Lower leg skin (tissue), 3 donors: ENCODE data around the gene PRCC.

Source experiments
- POLR2A ChIP-seq, 2 donors: fragments of 450-650 bp; IDR thresholded peaks; one replicate each; pipeline ENCODE4 v1.6.1; 2016 to 2017; ENCODE audit warnings: antibody characterized with exemption in 2 of 2, mild to moderate bottlenecking in 1 of 2, moderate library complexity in 1 of 2
- TF ChIP-seq, protein P1 (sequence below), 3 donors: fragments of 450-650 bp; IDR thresholded peaks; one replicate each; pipeline ENCODE4 v1.5.1; 2016; ENCODE audit warnings: antibody characterized with exemption in 3 of 3, mild to moderate bottlenecking in 3 of 3, moderate library complexity in 2 of 3

DNA sequence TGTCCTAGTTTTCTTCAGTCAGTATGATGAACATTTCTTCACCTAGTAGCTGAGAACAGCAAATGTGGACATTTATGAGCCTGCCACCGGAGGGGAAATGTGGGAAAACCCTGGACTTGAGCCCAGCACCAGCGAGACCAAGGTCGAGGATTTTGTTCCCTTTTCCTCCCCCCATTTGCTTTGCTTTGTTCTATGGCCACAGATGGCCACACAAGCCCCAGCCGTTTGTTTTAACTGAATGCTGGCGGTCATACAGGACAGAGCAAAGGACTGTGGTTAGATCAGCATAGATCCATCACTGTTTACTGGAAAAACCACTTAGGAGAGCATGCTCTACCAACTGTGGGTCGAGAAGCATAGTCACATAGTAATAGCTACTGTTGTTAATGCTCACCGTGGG, 28.5 kb downstream of the PRCC start:
- TF ChIP-seq, protein P1, sequence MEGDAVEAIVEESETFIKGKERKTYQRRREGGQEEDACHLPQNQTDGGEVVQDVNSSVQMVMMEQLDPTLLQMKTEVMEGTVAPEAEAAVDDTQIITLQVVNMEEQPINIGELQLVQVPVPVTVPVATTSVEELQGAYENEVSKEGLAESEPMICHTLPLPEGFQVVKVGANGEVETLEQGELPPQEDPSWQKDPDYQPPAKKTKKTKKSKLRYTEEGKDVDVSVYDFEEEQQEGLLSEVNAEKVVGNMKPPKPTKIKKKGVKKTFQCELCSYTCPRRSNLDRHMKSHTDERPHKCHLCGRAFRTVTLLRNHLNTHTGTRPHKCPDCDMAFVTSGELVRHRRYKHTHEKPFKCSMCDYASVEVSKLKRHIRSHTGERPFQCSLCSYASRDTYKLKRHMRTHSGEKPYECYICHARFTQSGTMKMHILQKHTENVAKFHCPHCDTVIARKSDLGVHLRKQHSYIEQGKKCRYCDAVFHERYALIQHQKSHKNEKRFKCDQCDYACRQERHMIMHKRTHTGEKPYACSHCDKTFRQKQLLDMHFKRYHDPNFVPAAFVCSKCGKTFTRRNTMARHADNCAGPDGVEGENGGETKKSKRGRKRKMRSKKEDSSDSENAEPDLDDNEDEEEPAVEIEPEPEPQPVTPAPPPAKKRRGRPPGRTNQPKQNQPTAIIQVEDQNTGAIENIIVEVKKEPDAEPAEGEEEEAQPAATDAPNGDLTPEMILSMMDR (IDR thresholded peaks at IDR 0.05), result no peak
- no peak for TF ChIP-seq POLR2A (IDR thresholded peaks at IDR 0.05)
